GM12892 (cell line): ENCODE measurements around the gene ITK.
"Not testable (repeated sequence)": the region's sequence is repeated elsewhere in the genome, so short reads cannot be mapped to it uniquely, and the experiment has no call there.

Experiments used
- DNase-seq: peaks from one replicate; pipeline ENCODE4 v3.0.0; 2011; ENCODE audit not compliant: insufficient read length
- FAIRE-seq: peaks from 2 replicates; lab custom pipeline; 2011; peaks lifted over from hg19 to GRCh38; lab: Jason Lieb, UNC
- POLR2A ChIP-seq: IDR thresholded peaks from 2 replicates; pipeline ENCODE4 v1.6.1; 2011; ENCODE audit warnings: low read depth, low read length, control low read depth
- POLR2AphosphoS5 ChIP-seq: IDR thresholded peaks from 2 replicates; pipeline ENCODE4 v1.6.1; 2011; ENCODE audit warnings: low read depth, low read length, control low read depth
- TAF1 ChIP-seq: IDR thresholded peaks from 2 replicates; pipeline ENCODE4 v1.6.1; 2011; ENCODE audit warnings: low read depth, mild to moderate bottlenecking, control low read depth, low read length, borderline replicate concordance

The ITK gene

DNA sequence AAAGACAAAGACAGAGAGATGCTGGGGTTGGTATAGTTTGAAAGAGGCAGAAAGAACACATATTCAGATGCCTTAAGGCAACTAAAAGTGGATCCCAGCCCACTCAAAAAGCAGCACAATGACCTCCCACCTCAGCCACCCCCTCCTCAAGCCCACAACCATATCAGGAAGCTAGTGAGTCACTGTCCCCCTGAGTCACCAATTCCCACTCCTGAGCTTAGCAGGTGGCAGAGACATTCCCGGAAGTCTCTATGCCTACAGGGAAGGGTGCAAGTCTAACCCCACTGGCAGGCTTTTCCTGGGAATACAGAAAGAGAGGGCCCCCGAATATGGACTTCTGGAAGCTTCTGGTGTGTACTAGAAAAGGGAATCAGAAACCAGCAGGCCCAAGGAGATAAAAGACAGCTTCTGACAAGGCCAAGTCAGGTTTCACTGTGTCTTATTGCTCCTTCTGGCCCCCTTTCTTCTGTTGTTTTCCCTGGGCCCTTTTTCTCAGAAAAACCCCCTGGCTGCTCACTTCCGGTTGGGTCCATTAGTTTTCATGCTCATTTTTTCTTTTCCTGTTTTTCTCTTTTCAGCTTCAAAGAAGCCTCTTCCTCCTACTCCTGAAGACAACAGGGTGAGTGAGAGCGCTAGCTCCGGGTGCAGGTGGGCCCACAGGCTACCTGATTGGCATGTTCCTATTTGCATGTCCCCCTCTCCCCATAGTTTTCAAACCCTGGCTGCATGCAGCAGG is 36.8 kb downstream of the ITK start:
- FAIRE-seq: no peak
- no peak for TF ChIP-seq POLR2AphosphoS5
- no peak for TF ChIP-seq TAF1
- no peak for TF ChIP-seq POLR2A
- DNase-seq: no peak

DNA sequence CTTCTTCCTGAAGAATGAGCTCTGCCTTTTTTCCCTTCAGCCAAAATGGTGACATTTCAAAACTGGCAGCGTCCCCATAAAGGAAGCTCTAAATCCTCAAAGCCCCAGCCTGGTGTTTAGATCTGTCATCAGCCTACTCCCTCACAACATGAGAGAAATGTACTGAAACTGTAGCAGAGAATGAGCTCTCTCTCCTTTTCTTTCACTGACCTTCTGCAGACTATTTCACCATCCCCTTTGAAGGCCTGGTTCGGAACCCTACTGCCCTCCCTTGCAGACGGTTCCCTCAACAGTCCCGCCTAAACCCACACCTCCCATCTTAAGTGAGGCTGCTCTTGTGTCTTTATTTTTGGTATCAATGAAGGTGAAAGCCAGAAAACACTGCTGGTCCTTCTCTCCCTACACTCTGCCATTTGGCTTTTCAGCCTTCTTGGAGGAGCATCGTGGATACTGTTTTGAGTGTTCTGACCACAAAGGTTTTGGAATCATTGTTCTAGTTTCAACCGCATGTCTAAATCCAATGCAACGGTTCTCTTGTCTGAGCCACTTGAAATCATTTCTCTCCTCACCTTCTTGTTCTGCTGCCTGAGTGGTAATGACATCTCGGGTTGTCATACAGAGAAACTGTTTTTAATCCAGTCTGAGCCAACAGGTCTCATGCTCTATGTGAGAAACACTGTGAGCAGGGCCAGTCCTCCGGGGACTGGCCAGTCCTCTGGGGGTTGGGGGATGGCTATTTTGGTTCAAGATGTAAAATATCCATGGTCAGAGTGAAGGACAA is 39.0 kb downstream of the ITK start:
- no peak for TF ChIP-seq POLR2AphosphoS5
- no peak for TF ChIP-seq POLR2A
- TF ChIP-seq TAF1: no peak
- FAIRE-seq: peak; percentile 95
- no peak for DNase-seq

DNA sequence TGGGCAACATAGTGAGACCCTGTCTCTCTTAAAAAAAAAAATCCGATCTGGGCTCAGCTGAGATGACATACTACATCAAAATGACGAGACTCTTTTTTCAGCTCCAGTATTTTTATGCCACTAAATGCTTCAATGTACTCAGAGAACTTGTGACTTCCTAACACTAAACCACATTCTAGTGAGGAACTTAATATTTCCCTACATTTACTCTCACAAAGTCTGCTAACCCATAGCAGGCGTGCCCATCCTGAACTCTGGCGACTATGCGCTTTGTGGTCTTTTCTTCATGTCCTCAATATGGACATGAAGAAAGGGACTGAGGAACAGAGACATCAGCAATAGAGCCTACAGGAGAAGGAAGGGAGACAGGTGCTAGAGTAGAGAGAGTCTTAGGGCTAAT is 41.3 kb downstream of the ITK start:
- TF ChIP-seq TAF1 (no peak), POLR2A (no peak), POLR2AphosphoS5 (no peak)
- DNase-seq: no peak
- FAIRE-seq: no peak

DNA sequence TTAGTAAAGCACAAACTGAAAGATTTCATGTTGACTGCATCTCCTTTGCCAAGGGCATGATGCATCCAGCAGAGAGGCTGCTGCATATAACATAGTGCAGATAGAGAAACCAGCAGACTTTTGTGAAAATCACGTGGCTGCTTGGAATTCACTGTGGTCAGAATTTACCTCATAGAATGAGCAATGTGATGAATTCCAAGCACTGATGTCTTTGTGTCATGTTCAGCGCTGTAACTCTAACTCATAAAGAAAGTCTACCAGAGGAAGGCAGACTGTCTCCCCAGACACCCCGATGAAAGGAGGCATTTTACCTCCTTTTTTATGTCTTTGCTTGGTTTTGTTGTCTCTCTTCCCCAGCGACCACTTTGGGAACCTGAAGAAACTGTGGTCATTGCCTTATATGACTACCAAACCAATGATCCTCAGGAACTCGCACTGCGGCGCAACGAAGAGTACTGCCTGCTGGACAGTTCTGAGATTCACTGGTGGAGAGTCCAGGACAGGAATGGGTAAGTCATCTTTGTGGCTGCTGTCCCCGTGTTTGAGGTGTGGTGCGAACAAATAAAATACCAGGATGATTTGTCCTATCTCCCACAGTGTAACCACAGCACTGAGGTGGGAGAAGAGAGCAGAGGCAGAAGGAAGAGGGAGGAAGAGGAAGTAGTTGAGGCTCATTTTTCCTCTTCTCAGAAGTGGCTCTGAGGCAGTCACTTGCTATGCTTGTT is 42.0 kb downstream of the ITK start:
- TF ChIP-seq POLR2AphosphoS5 (no peak), TAF1 (no peak), POLR2A (no peak)
- no peak for FAIRE-seq
- no peak for DNase-seq

DNA sequence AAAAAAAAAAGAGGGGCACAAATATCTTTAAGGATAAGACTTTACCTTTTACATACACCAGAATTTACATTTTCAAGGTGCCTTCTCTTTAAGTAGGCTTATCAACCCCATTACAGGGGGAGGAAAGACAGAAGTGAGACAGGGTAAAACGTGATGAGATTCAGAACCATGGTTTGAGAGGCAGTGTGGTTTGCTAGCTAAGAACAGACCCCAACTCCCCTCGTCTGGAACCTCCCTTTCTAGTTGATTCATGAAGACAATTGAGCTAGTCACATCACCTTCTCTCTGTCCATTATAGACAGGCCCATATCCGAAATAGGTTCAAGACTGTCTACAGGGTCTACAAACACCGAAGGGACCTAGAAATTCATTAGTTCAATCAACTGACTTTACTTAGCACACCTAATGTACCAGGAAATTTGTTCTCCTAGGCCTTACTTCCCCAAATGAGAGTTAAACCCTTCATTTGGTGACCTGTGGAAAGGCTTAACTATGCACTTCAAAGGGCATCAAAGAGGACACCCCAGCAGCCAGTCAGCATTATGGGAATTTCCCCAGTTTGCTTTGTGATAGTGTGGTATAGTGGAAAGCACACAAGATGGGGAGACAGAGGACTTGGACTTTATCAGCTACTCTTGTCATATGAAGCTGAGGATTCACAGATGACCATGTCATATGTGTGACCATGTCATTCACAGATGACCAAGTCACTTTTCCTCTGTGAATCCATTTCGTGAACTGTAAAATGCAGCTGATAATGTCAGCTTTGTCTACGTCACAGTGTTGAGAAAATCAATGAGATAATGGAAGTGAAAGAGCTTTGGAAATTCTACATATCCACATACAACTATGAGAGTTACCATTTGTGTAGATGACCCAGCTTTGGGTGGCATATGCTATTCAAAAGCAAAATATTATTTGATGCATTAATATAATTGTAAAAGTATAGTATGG is 45.1 kb downstream of the ITK start:
- no peak for TF ChIP-seq POLR2AphosphoS5
- TF ChIP-seq TAF1: no peak
- TF ChIP-seq POLR2A: no peak
- FAIRE-seq: peak; percentile 82
- no peak for DNase-seq

DNA sequence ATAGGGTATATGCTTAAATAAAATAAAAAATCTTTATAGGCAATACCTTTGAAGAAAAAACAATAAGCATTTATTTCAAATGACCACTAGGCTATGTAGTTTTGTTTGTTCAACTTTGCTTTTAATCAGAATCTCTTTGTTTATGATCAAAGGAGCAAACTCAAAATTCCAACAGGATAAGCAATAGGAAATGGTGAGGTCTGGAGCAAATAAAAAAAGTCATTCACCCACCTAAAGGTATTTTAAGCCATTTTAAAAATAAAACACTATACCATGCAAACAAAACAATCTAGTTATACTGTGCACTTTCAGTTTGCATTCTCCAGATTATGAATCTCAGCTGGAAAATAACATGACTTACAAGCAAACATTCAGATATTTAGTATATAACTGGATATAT is 50.0 kb downstream of the ITK start:
- TF ChIP-seq POLR2A (no peak), TAF1 (no peak), POLR2AphosphoS5 (no peak)
- no peak for DNase-seq
- FAIRE-seq: no peak

DNA sequence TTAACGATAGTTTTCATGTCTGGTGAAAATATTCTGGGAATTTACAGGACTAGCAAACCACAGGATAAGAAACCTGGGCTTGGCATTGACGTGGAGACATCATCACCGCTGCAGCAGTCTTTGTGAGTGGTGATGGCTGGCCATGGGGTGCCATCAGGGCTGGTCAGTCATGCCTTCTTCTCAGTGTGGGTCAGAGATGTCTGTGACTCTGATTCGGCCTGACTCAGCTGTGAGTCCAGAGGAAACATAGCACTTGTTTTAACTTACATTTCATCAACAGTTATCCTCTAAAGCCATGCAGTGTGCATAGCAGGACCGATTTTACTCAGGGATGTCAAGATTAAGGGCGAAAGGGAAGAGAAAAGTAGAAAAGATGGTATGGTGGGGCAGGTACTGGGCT is 52.1 kb downstream of the ITK start:
- FAIRE-seq (no peak), DNase-seq (no peak)
- TF ChIP-seq TAF1 (no peak), POLR2A (no peak), POLR2AphosphoS5 (no peak)

DNA sequence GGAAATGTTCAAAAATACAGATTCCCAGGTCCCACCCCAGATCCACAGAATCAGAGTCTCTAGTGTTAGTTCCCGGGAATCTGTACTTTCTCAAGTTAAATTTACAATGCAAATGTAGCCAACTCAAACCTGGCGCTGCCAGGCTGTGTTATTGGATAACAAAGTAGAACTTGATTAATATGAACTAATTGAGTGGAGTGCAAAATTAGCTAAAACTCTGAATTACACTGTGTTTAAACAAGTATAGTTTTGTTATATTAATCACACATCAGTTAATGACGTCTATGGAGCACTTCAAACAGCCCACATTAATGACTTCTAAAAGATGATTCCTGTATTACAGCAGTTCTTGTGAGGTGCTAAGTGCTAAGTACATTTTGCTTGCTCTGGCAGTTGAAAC is 52.9 kb downstream of the ITK start:
- DNase-seq: no peak
- TF ChIP-seq TAF1: no peak
- TF ChIP-seq POLR2A: no peak
- no peak for TF ChIP-seq POLR2AphosphoS5
- FAIRE-seq: no peak

DNA sequence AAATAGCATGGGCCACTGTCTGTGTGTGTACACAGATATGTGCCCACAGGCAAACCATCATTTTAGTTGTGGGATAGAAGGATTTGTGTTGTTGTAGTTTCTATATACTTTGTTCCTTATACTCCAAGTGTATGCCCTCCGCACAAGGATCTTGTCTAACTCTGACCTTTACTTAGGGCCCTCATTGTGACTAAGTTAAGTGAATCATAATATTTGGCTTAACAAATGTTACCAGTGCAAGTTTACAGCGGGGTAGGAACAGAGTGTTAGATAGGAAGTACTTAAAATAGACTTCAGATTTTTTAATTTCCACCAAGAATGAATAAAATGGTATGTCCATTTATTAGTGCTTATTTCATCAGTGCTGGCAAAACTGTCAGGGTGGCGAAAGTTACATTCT is 55.8 kb downstream of the ITK start:
- DNase-seq: no peak
- FAIRE-seq: no peak
- TF ChIP-seq POLR2A (no peak), POLR2AphosphoS5 (no peak), TAF1 (no peak)

DNA sequence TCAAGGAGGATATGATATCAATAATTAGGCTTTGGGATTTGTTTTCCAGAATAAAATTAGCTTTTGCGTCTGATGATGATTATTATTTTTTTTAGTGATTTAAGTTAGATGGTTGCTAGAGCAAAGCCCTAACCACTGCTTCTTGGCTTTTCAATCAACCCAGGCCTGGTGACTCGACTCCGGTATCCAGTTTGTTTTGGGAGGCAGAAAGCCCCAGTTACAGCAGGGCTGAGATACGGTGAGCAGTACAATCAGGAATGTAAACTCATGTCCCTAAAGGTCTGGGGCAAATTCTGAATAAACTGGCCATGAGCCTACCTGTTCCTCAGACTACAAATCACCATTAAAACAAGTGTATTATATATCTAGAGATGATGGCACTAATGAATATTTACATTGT is 60.8 kb downstream of the ITK start:
- no peak for TF ChIP-seq TAF1
- no peak for TF ChIP-seq POLR2AphosphoS5
- no peak for FAIRE-seq
- DNase-seq: no peak

DNA sequence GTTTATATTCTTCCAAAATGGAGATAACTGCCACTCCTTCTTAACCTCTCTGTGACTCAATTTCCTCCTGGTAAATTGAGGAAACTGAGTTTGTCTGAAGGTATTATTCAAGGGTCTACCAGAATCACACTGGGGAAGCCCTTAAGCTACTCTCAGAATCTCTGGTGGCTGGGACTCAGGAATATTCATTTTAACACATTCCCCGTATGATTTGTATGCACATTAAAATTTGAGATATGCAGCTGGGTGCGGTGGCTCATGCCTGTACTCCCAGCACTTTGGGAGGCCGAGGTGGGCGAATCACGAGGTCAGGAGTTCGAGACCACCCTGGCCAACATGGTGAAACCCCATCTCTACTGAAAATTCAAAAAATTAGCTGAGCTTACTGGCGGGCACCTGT is 64.1 kb downstream of the ITK start:
- not testable (repeated sequence) for FAIRE-seq, DNase-seq
